Activated T-cell treated with anti-CD3 and anti-CD28 coated beads for 4 hours (primary cell): ENCODE data around the gene SLC24A4.

ENCODE experiments used
- DNase-seq: peaks from one replicate; pipeline ENCODE4 v3.0.0-alpha.2; 2020

SLC24A4 gene

GRCh38 chr14:92484132-92484823 lies 161.3 kb downstream of the SLC24A4 start:
- DNase-seq = no peak

GRCh38 chr14:92486881-92487280 lies 163.9 kb downstream of the SLC24A4 start:
- no peak for DNase-seq

- no peak for DNase-seq
Measured at GRCh38 chr14:92487513-92488133, 164.7 kb downstream of the SLC24A4 start.

- DNase-seq = no peak
Measured at GRCh38 chr14:92489394-92490238, 166.7 kb downstream of the SLC24A4 start.

GRCh38 chr14:92490239-92490959 lies 167.4 kb downstream of the SLC24A4 start:
- DNase-seq = no peak

- DNase-seq = no peak
Measured at GRCh38 chr14:92491782-92492181, 168.8 kb downstream of the SLC24A4 start.

- DNase-seq = no peak
Measured at GRCh38 chr14:92492258-92492657, 169.3 kb downstream of the SLC24A4 start.

GRCh38 chr14:92493024-92493423 lies 170.1 kb downstream of the SLC24A4 start:
- DNase-seq = no peak

- DNase-seq = no peak
Measured at GRCh38 chr14:92493492-92493891, 170.5 kb downstream of the SLC24A4 start.

- no peak for DNase-seq
Measured at GRCh38 chr14:92494512-92494911, 171.5 kb downstream of the SLC24A4 start.

- no peak for DNase-seq
Measured at GRCh38 chr14:92495027-92495426, 172.1 kb downstream of the SLC24A4 start.

GRCh38 chr14:92496191-92496857 lies 173.4 kb downstream of the SLC24A4 start:
- DNase-seq = no peak

GRCh38 chr14:92497391-92497790 lies 174.4 kb downstream of the SLC24A4 start:
- no peak for DNase-seq

GRCh38 chr14:92499234-92499633 lies 176.3 kb downstream of the SLC24A4 start:
- DNase-seq = no peak

GRCh38 chr14:92500491-92500941 lies 177.6 kb downstream of the SLC24A4 start:
- DNase-seq = no peak

- no peak for DNase-seq
Measured at GRCh38 chr14:92501891-92502351, 179.0 kb downstream of the SLC24A4 start.

GRCh38 chr14:92502541-92503286 lies 179.7 kb downstream of the SLC24A4 start:
- no peak for DNase-seq

- DNase-seq = no peak
Measured at GRCh38 chr14:92503756-92504491, 181.0 kb downstream of the SLC24A4 start.

GRCh38 chr14:92505826-92506225 lies 182.9 kb downstream of the SLC24A4 start:
- no peak for DNase-seq

GRCh38 chr14:92506231-92506630 lies 183.3 kb downstream of the SLC24A4 start:
- no peak for DNase-seq
